ENCODE results near the gene CSNK2B. TPM values are rescaled to one million over a fixed set of nuclear protein-coding genes. Genes with fewer than 3 reads are reported as not detected.

CSNK2B gene
- total and polyA plus RNA-seq, 9 of the 15 experiments (the other 6 are each of a cell fraction or from before 2014, with no cell fraction given) = 120 to 1,126 (median 529) TPM

- no peak for TF ChIP-seq PATZ1 (CRISPR knock-in tag; IDR thresholded peaks at IDR 0.05; ENCODE audit: borderline replicate concordance)
- no peak for TF ChIP-seq ZNF785 (CRISPR knock-in tag; IDR thresholded peaks at IDR 0.05)
- TF ChIP-seq RREB1 (CRISPR knock-in tag; IDR thresholded peaks at IDR 0.05) = peak; percentile 9; the same call in 1 of the 2 replicates
- peak; percentile 36; the same call in 1 of the 2 replicates for TF ChIP-seq ETV1 (tag; conservative IDR thresholded peaks at IDR 0.05; ENCODE audit: low read depth)
- TF ChIP-seq ZNF57 (CRISPR knock-in tag; IDR thresholded peaks at IDR 0.05) = no peak
- 0 out of 2 replicates have a peak, but pooled peaks have one; percentile 51 for TF ChIP-seq ZBED1 (IDR thresholded peaks at IDR 0.05)
- TF ChIP-seq STAG1 (CRISPR knock-in tag; IDR thresholded peaks at IDR 0.05; ENCODE audit: borderline replicate concordance) = peak; percentile 18; the same call in 1 of the 2 replicates
- no peak for TF ChIP-seq HES1 (IDR thresholded peaks at IDR 0.05; ENCODE audit: low read depth)
- TF ChIP-seq U2AF2 (optimal IDR thresholded peaks at IDR 0.05; ENCODE audit: low read depth, low read length) = no peak
- TF ChIP-seq RBM25 (IDR thresholded peaks at IDR 0.05; ENCODE audit: low read depth, low read length, severe bottlenecking) = no peak
- TF ChIP-seq KLF10 (CRISPR knock-in tag; IDR thresholded peaks at IDR 0.05) = no peak
- TF ChIP-seq ASH1L (IDR thresholded peaks at IDR 0.05; ENCODE audit: borderline replicate concordance, low read depth, partially characterized antibody) = no peak
- peak; percentile 76 for TF ChIP-seq PCBP1 (IDR thresholded peaks at IDR 0.05; ENCODE audit: low read depth, low read length, poor library complexity, severe bottlenecking)
- TF ChIP-seq RHOXF2B (CRISPR knock-in tag; conservative IDR thresholded peaks at IDR 0.05) = no peak
- no peak for TF ChIP-seq ZNF445 (CRISPR knock-in tag; IDR thresholded peaks at IDR 0.05; ENCODE audit: low read depth)
- no peak for TF ChIP-seq ARID3B (CRISPR knock-in tag; IDR thresholded peaks at IDR 0.05; ENCODE audit: borderline replicate concordance)
- peak; percentile 2; the same call in 1 of the 2 replicates for TF ChIP-seq SP1 (CRISPR knock-in tag; IDR thresholded peaks at IDR 0.05)
- TF ChIP-seq PHB (CRISPR knock-in tag; IDR thresholded peaks at IDR 0.05) = peak; percentile 53; the same call in 1 of the 2 replicates
These were observed 45.1 kb upstream of the CSNK2B start, which contains the start of gene PRRC2A (continued) for GRCh38 chr6:31620586-31621319.
